GM12878 (cell line): Measurements from ENCODE around the gene ADGRD1. TPM values are rescaled to one million over a fixed set of nuclear protein-coding genes. Genes with fewer than 3 reads are reported as not detected.
A peak's percentile ranks its signal among the peaks of the same experiment; 100 is the strongest.

Experiments used
- ATAC-seq: fragments of 200-7000 bp; cut with Tn5 transposase; 3 replicates; pipeline ENCODE4 v1.9.1; 2020; ENCODE audit warnings: mild to moderate bottlenecking, moderate library complexity
- BruUV-seq: library from RNA; stranded (reverse); fragments of 400-500 nt; replicated peaks from 2 replicates; lab custom pipeline; 2021; lab: Mats Ljungman, UMichigan
- CTCF ChIA-PET: fragments of 300-600 bp; sonication (Branson Sonifier 250); formaldehyde crosslinking; extraction: SDS; loops from one replicate; lab custom pipeline; 2021; ENCODE audit warnings: inconsistent platforms; lab: Yijun Ruan, JAX
- POLR2A ChIA-PET: fragments of 350-600 bp; formaldehyde crosslinking; extraction: SDS; loops from one replicate; lab custom pipeline; 2021; ENCODE audit warnings: inconsistent platforms; lab: Charles Lee
- RAD21 ChIA-PET: fragments of 300-600 bp; sonication (Branson Sonifier 250); formaldehyde crosslinking; loops from one replicate; lab custom pipeline; 2023; ENCODE audit warnings: antibody characterized with exemption; ENCODE audit not compliant: unreplicated experiment; lab: Charles Lee
- SMC1A ChIA-PET: fragments of 300-600 bp; sonication (Branson Sonifier 250); formaldehyde crosslinking; loops from one replicate; lab custom pipeline; 2023; ENCODE audit not compliant: unreplicated experiment, uncharacterized antibody; lab: Charles Lee
- DNase-seq: peaks from one replicate; pipeline ENCODE4 v3.0.0-alpha.2; 2011; ENCODE audit warnings: low read depth, low spot score
- FAIRE-seq: peaks from 3 replicates; lab custom pipeline; 2011; peaks lifted over from hg19 to GRCh38; lab: Jason Lieb, UNC
- H2AFZ ChIP-seq: 2 replicates; pipeline ENCODE4 v1.6.0; 2011; ENCODE audit warnings: low read depth, low read length, control low read depth; ENCODE audit not compliant: control insufficient read depth
- H3K27ac ChIP-seq: 2 replicates; pipeline ENCODE4 v1.5.1; 2011; ENCODE audit warnings: control low read depth; ENCODE audit not compliant: control insufficient read depth, insufficient read depth
- H3K27me3 ChIP-seq, 2 experiments: replicated peaks in 1 of 2; 2 replicates each; pipeline versions ENCODE4 v1.6.0 to v1.6.1; 2011; ENCODE audit warnings: low read length in 1 of 2; ENCODE audit not compliant: control insufficient read depth in 2 of 2, insufficient read depth in 2 of 2
- H3K36me3 ChIP-seq, 2 experiments: 2 replicates each; pipeline ENCODE4 v1.5.1; 2011; ENCODE audit warnings: low read length in 1 of 2; ENCODE audit not compliant: control insufficient read depth in 2 of 2, insufficient read depth in 2 of 2
- H3K4me1 ChIP-seq: 2 replicates; pipeline ENCODE4 v1.6.1; 2011; ENCODE audit warnings: mild to moderate bottlenecking, low read length, moderate library complexity, mixed read lengths; ENCODE audit not compliant: control insufficient read depth, insufficient read depth
- H3K4me2 ChIP-seq: 2 replicates; pipeline ENCODE4 v1.6.0; 2011; ENCODE audit warnings: control low read depth; ENCODE audit not compliant: control insufficient read depth, insufficient read depth
- H3K4me3 ChIP-seq: fragments of 200-600 bp; sonication (generic); 2 replicates; pipeline ENCODE4 v1.5.1; 2016
- H3K79me2 ChIP-seq: 2 replicates; pipeline ENCODE4 v1.6.0; 2011; ENCODE audit warnings: low read length; ENCODE audit not compliant: control insufficient read depth, insufficient read depth
- H3K9ac ChIP-seq: 2 replicates; pipeline ENCODE4 v1.8.0; 2011; ENCODE audit warnings: low read length, control low read depth, mixed read lengths; ENCODE audit not compliant: control insufficient read depth, insufficient read depth
- H3K9me3 ChIP-seq: replicated peaks from 3 replicates; pipeline ENCODE4 v1.5.1; 2011; ENCODE audit warnings: mild to moderate bottlenecking, low read length; ENCODE audit not compliant: control insufficient read depth, insufficient read depth
- H4K20me1 ChIP-seq: 2 replicates; pipeline ENCODE4 v1.6.0; 2011; ENCODE audit not compliant: control insufficient read depth, insufficient read depth
- BACH1 ChIP-seq: fragments of 450-650 bp; IDR thresholded peaks from 2 replicates; pipeline ENCODE4 v1.6.1; 2017; ENCODE audit warnings: mild to moderate bottlenecking, borderline replicate concordance
- CBFB ChIP-seq: IDR thresholded peaks from 2 replicates; pipeline ENCODE4 v1.6.1; 2016; ENCODE audit warnings: antibody characterized with exemption, low read depth
- CHD1 ChIP-seq: IDR thresholded peaks from 2 replicates; pipeline ENCODE4 v1.6.1; 2012; ENCODE audit warnings: low read depth, low read length, improper control_type of control experiment
- E2F4 ChIP-seq: IDR thresholded peaks from 2 replicates; pipeline ENCODE4 v1.6.1; 2012; ENCODE audit warnings: low read depth, low read length, improper control_type of control experiment
- FOXM1 ChIP-seq: IDR thresholded peaks from 2 replicates; pipeline ENCODE4 v1.6.1; 2012; ENCODE audit warnings: low read depth, mild to moderate bottlenecking, inconsistent platforms, low read length, moderate library complexity
- GATAD2B ChIP-seq: fragments of 450-650 bp; conservative IDR thresholded peaks from 2 replicates; pipeline ENCODE4 v1.6.1; 2017; ENCODE audit warnings: low read depth, mild to moderate bottlenecking, moderate library complexity
- MEF2B ChIP-seq: fragments of 450-650 bp; IDR thresholded peaks from 2 replicates; pipeline ENCODE4 v1.6.1; 2018; ENCODE audit warnings: mild to moderate bottlenecking, moderate library complexity; ENCODE audit not compliant: partially characterized antibody, poor library complexity, severe bottlenecking
- PAX8 ChIP-seq: fragments of 450-650 bp; IDR thresholded peaks from 2 replicates; pipeline ENCODE4 v1.6.1; 2017; ENCODE audit warnings: mild to moderate bottlenecking, moderate library complexity
- SREBF2 ChIP-seq: IDR thresholded peaks from 2 replicates; pipeline ENCODE4 v1.6.1; 2012; ENCODE audit warnings: mild to moderate bottlenecking, low read length
- ZNF384 ChIP-seq: IDR thresholded peaks from 2 replicates; pipeline ENCODE4 v1.6.1; 2012; ENCODE audit warnings: low read depth, mild to moderate bottlenecking, low read length, improper control_type of control experiment, borderline replicate concordance
- WGBS: methylation state at CpG from one replicate; pipeline ENCODE4 v1.1.6; 2016; ENCODE audit warnings: low lambda C conversion rate; ENCODE audit not compliant: insufficient replicate concordance, insufficient coverage; ENCODE audit errors: missing lambda C conversion rate; 5-methylcytosine and 5-hydroxymethylcytosine counted together
- in situ Hi-C: fragments of 300-500 bp; cut with MboI; formaldehyde crosslinking; loops from 9 replicates; pipeline ENCODE4 v1.14.3; 2018; ENCODE audit warnings: mixed read lengths
- intact Hi-C: fragments of 100-400 bp; cut with micrococcal nuclease; formaldehyde crosslinking; loops from one replicate; pipeline ENCODE4 v1.14.2; 2022; ENCODE audit not compliant: unreplicated experiment
- polyA plus RNA-seq, 11 experiments: library from polyadenylated mRNA; depleted of rRNA in 4 of 11; unstranded in 6 of 11; stranded (reverse) in 5 of 11; fragments of >200 nt; fragmentation: Nextera tagmentation in 4 of 11; fragmentation: Illumina TruSeq in 1 of 11; extraction: Ambion mirVana in 4 of 11; extraction: Trizol in 1 of 11; gene quantifications; 1 replicate in 1 of 11; 2 replicates in 10 of 11; pipeline versions ENCODE4 v1.2.1 to v1.2.3, GENCODE V29; 2011 to 2016; ENCODE audit warnings: inconsistent platforms in 2 of 11, missing spikeins in 2 of 11, low read depth in 1 of 11
- total RNA-seq, 4 experiments: library from RNA; depleted of rRNA in 3 of 4; stranded (reverse); fragments of >200 nt in 3 of 4; fragmentation: Illumina TruSeq in 1 of 4; extraction: Trizol in 1 of 4; gene quantifications; 2 replicates each; pipeline versions ENCODE4 v1.2.1 to v1.2.3, GENCODE V29; 2013 to 2021
- TF ChIP-seq, protein P1 (sequence below): fragments of 150-350 bp; IDR thresholded peaks from 2 replicates; pipeline ENCODE4 v1.6.1; 2014; ENCODE audit warnings: mild to moderate bottlenecking, low read depth, low read length
- TF ChIP-seq, protein P2 (sequence below): IDR thresholded peaks from 2 replicates; pipeline ENCODE4 v1.6.1; 2012; ENCODE audit warnings: improper control_type of control experiment, low read depth, low read length; ENCODE audit not compliant: insufficient replicate concordance
- TF ChIP-seq, protein P3 (sequence below): fragments of 450-650 bp; conservative IDR thresholded peaks from 2 replicates; pipeline ENCODE4 v1.6.1; 2017; ENCODE audit warnings: mild to moderate bottlenecking, moderate library complexity

ADGRD1 gene
- total and polyA plus RNA-seq, 10 of the 15 experiments (the other 5 are each of a cell fraction or from before 2014, with no cell fraction given): 0.15 to 12.7 (median 1.2) TPM

DNA sequence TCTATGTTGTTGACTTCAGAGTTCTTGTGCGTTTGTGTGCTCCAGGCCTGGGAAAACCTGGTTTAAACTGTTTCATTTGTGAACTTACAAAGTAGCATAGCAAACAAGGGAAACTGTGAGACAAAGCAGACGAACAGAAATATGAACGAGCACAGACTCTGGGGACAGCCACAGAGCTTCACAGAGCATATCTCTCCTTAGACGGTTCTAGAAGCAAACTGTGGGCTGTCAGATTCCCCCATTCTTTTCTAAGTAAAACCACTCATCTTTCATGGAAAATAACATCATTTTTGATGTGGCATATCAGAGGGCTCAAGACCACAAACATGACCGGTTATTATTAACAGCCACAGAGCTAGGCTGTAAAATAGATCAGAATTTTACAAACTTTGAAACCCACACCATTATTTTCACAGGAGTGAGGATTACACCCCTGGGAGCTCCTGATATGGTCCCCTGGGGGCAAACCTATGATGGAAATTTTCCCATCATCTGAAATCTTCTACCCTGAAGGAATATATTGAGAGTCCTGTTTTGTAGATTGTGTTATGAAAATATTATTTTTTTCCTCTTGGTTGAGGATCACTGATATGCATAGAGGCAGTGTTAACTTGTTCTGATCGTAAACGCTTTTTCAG, 102.0 kb downstream of the ADGRD1 start:
- intact Hi-C loops: no loop called here
- TF ChIP-seq E2F4: no peak
- no peak for TF ChIP-seq ZNF384
- TF ChIP-seq, protein P1, sequence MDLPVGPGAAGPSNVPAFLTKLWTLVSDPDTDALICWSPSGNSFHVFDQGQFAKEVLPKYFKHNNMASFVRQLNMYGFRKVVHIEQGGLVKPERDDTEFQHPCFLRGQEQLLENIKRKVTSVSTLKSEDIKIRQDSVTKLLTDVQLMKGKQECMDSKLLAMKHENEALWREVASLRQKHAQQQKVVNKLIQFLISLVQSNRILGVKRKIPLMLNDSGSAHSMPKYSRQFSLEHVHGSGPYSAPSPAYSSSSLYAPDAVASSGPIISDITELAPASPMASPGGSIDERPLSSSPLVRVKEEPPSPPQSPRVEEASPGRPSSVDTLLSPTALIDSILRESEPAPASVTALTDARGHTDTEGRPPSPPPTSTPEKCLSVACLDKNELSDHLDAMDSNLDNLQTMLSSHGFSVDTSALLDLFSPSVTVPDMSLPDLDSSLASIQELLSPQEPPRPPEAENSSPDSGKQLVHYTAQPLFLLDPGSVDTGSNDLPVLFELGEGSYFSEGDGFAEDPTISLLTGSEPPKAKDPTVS: no peak
- TF ChIP-seq, protein P2, sequence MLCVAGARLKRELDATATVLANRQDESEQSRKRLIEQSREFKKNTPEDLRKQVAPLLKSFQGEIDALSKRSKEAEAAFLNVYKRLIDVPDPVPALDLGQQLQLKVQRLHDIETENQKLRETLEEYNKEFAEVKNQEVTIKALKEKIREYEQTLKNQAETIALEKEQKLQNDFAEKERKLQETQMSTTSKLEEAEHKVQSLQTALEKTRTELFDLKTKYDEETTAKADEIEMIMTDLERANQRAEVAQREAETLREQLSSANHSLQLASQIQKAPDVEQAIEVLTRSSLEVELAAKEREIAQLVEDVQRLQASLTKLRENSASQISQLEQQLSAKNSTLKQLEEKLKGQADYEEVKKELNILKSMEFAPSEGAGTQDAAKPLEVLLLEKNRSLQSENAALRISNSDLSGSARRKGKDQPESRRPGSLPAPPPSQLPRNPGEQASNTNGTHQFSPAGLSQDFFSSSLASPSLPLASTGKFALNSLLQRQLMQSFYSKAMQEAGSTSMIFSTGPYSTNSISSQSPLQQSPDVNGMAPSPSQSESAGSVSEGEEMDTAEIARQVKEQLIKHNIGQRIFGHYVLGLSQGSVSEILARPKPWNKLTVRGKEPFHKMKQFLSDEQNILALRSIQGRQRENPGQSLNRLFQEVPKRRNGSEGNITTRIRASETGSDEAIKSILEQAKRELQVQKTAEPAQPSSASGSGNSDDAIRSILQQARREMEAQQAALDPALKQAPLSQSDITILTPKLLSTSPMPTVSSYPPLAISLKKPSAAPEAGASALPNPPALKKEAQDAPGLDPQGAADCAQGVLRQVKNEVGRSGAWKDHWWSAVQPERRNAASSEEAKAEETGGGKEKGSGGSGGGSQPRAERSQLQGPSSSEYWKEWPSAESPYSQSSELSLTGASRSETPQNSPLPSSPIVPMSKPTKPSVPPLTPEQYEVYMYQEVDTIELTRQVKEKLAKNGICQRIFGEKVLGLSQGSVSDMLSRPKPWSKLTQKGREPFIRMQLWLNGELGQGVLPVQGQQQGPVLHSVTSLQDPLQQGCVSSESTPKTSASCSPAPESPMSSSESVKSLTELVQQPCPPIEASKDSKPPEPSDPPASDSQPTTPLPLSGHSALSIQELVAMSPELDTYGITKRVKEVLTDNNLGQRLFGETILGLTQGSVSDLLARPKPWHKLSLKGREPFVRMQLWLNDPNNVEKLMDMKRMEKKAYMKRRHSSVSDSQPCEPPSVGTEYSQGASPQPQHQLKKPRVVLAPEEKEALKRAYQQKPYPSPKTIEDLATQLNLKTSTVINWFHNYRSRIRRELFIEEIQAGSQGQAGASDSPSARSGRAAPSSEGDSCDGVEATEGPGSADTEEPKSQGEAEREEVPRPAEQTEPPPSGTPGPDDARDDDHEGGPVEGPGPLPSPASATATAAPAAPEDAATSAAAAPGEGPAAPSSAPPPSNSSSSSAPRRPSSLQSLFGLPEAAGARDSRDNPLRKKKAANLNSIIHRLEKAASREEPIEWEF: peak; percentile 39
- TF ChIP-seq GATAD2B: peak; percentile 71
- peak; percentile 99 for TF ChIP-seq MEF2B
- no peak for TF ChIP-seq BACH1
- TF ChIP-seq PAX8: no peak
- no peak for TF ChIP-seq CHD1
- TF ChIP-seq, protein P3, sequence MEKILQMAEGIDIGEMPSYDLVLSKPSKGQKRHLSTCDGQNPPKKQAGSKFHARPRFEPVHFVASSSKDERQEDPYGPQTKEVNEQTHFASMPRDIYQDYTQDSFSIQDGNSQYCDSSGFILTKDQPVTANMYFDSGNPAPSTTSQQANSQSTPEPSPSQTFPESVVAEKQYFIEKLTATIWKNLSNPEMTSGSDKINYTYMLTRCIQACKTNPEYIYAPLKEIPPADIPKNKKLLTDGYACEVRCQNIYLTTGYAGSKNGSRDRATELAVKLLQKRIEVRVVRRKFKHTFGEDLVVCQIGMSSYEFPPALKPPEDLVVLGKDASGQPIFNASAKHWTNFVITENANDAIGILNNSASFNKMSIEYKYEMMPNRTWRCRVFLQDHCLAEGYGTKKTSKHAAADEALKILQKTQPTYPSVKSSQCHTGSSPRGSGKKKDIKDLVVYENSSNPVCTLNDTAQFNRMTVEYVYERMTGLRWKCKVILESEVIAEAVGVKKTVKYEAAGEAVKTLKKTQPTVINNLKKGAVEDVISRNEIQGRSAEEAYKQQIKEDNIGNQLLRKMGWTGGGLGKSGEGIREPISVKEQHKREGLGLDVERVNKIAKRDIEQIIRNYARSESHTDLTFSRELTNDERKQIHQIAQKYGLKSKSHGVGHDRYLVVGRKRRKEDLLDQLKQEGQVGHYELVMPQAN: no peak
- no peak for TF ChIP-seq CBFB
- TF ChIP-seq FOXM1: no peak
- TF ChIP-seq SREBF2: no peak
- TF ChIP-seq, all 136 proteins: peak for 3
- H3K27me3 ChIP-seq: no peaks in the 10 kb centered on the region
- FAIRE-seq: no peak
- H3K4me2 ChIP-seq: no peak overlapping the region
- in situ Hi-C loops: no loop called here
- BruUV-seq: no TSS peak
- no peak overlapping the region for H3K9ac ChIP-seq
- no peaks in the 10 kb centered on the region for H3K79me2 ChIP-seq
- CTCF ChIA-PET: no interaction called here
- RAD21 ChIA-PET: interaction anchor here (1.9 to 2.0 kb wide), 2 partner anchors 38 to 76 kb away, joined by 4 to 6 read pairs; no protein-coding TSS in a partner anchor
- no peak overlapping the region for H3K4me3 ChIP-seq
- SMC1A ChIA-PET: interaction anchor here (1.2 kb wide), 2 partner anchors 37 to 46 kb away, joined by 3 to 5 read pairs; no protein-coding TSS in a partner anchor
- 29% methylated on average over 7 of the region's 7 CpGs for whole genome bisulfite sequencing
- no peaks in the 10 kb centered on the region for H3K4me1 ChIP-seq
- no peaks in the 10 kb centered on the region for H3K9me3 ChIP-seq
- POLR2A ChIA-PET: no interaction called here
- no peaks in the 10 kb centered on the region for H4K20me1 ChIP-seq
- no peak for DNase-seq
- no peak overlapping the region for H2AFZ ChIP-seq
- no peak overlapping the region for H3K27ac ChIP-seq
- no peaks in the 10 kb centered on the region for H3K36me3 ChIP-seq
- ATAC-seq: peak; percentile 43; the same call in 2 of the 3 replicates
